Heart left ventricle (tissue), 16 donors: Measurements from ENCODE around the gene ACBD3. TPM values are rescaled to one million over a fixed set of nuclear protein-coding genes. Genes with fewer than 3 reads are reported as not detected.

Experiments
- ATAC-seq, 4 donors: fragments of 200-7000 bp; cut with Tn5 transposase; one replicate each; pipeline ENCODE4 v1.9.1; 2020 to 2022; ENCODE audit warnings: moderate library complexity in 4 of 4, mild to moderate bottlenecking in 3 of 4, moderate number of reproducible peaks in 1 of 4
- DNase-seq, 5 donors: peaks; one replicate each; pipeline ENCODE4 v3.0.0-alpha.2; 2020
- H3K27ac ChIP-seq, 12 donors: fragments of 200-600 bp; sonication (generic) in 4 of 12; one replicate each; pipeline versions ENCODE4 v1.5.0 to v1.8.0; 2016 to 2022; ENCODE audit warnings: mild to moderate bottlenecking in 2 of 12
- H3K27me3 ChIP-seq, 9 donors: fragments of 200-600 bp; sonication (generic) in 2 of 9; one replicate each; pipeline versions ENCODE4 v1.5.1 to v1.8.0; 2016 to 2022; ENCODE audit warnings: mild to moderate bottlenecking in 3 of 9
- H3K36me3 ChIP-seq, 9 donors: fragments of 200-600 bp; sonication (generic) in 2 of 9; one replicate each; pipeline versions ENCODE4 v1.5.0 to v1.8.0; 2018 to 2022; ENCODE audit warnings: mild to moderate bottlenecking in 2 of 9
- H3K4me1 ChIP-seq, 12 donors: fragments of 200-600 bp; sonication (generic) in 4 of 12; one replicate each; pipeline versions ENCODE4 v1.5.0 to v1.8.0; 2016 to 2022; ENCODE audit warnings: mild to moderate bottlenecking in 3 of 12
- H3K4me3 ChIP-seq, 12 donors: fragments of 200-600 bp; sonication (generic) in 4 of 12; one replicate each; pipeline versions ENCODE4 v1.5.0 to v1.8.0; 2017 to 2022; ENCODE audit warnings: mild to moderate bottlenecking in 9 of 12, moderate library complexity in 4 of 12
- H3K9me3 ChIP-seq, 12 donors: fragments of 200-600 bp; sonication (generic) in 4 of 12; one replicate each; pipeline versions ENCODE4 v1.5.0 to v1.8.0; 2016 to 2022; ENCODE audit warnings: mild to moderate bottlenecking in 1 of 12
- POLR2A ChIP-seq, 2 donors: fragments of 450-650 bp; IDR thresholded peaks; one replicate each; pipeline ENCODE4 v1.6.1; 2017; ENCODE audit warnings: antibody characterized with exemption in 2 of 2, mild to moderate bottlenecking in 2 of 2, moderate library complexity in 2 of 2
- WGBS, 4 donors: extraction: QIAGEN DNeasy Blood & Tissue Kit in 2 of 4; methylation state at CpG; one replicate each; pipeline versions ENCODE4 v1.1.5 to v1.1.7; 2013 to 2018; 5-methylcytosine and 5-hydroxymethylcytosine counted together
- intact Hi-C, 10 donors: fragments of 100-400 bp; cut with DNase I; formaldehyde crosslinking; loops; one replicate each; pipeline versions ENCODE4 v1.11.1 to v1.14.2; 2022
- polyA plus RNA-seq, 2 donors: library from polyadenylated mRNA; stranded (reverse); fragments of 200-250 nt; gene quantifications; one replicate each; pipeline ENCODE4 v1.2.3, GENCODE V29; 2013
- total RNA-seq, 9 donors: library from RNA; depleted of rRNA in 2 of 9; stranded (reverse); fragments of >200 nt in 2 of 9; fragmentation: NEBNext Ultra II Directional in 3 of 9; extraction: Animal tissue kit (Norgen Biotek cat#: 25700) in 3 of 9; gene quantifications; one replicate each; pipeline versions ENCODE4 v1.1.0 to v1.2.4, GENCODE V29; 2016 to 2023
- TF ChIP-seq, protein P1 (sequence below), 12 donors: fragments of 200-600 bp; sonication (generic) in 4 of 12; IDR thresholded peaks; one replicate each; pipeline versions ENCODE4 v1.5.0 to v1.8.0; 2018 to 2022; ENCODE audit warnings: antibody characterized with exemption in 12 of 12, mild to moderate bottlenecking in 5 of 12
- donor health status: ischemic (EF 13 %, LVEDD 7.1; RV severe dilation, severe dysfunction).
- donor health status: healthy with polysubstance abuse.
- donor health status: DM: no; HTN: yes; CAD: no.
- donor health status: DM: no; HTN: no; CAD: no.
- donor health status: ischemic (EF 25% LVEDD 6.9; RV normal size, moderate dysfunction).
- donor health status: ischemic (EF 25% LVEDD 5.7; RV mildly dilated, moderate dysfunction).
- donor health status: healthy.
- donor health status: DM: yes; HTN: yes; CAD: no.
- donor health status: ischemic (EF 35%, LVEDD 5.7; RV mildly dilated, moderate dysfunction).
- donor health status: nonischemic (EF 11% LVEDD 7.7; RV severe dilation, severe dysfunction).
- donor health status: DM: yes; HTN: yes; CAD: no.
- donor health status: PGD.
- donor health status: ischemic (EF 29% LVEDD 5.4; RV normal size, mild dysfunction).
- donor health status: nonischemic (EF 23%, LVEDD 6.1; RV moderate dilation, normal function).

Gene ACBD3
- total and polyA plus RNA-seq, 11 donors, result 9.3 to 39.1 (median 28.0) TPM

DNA sequence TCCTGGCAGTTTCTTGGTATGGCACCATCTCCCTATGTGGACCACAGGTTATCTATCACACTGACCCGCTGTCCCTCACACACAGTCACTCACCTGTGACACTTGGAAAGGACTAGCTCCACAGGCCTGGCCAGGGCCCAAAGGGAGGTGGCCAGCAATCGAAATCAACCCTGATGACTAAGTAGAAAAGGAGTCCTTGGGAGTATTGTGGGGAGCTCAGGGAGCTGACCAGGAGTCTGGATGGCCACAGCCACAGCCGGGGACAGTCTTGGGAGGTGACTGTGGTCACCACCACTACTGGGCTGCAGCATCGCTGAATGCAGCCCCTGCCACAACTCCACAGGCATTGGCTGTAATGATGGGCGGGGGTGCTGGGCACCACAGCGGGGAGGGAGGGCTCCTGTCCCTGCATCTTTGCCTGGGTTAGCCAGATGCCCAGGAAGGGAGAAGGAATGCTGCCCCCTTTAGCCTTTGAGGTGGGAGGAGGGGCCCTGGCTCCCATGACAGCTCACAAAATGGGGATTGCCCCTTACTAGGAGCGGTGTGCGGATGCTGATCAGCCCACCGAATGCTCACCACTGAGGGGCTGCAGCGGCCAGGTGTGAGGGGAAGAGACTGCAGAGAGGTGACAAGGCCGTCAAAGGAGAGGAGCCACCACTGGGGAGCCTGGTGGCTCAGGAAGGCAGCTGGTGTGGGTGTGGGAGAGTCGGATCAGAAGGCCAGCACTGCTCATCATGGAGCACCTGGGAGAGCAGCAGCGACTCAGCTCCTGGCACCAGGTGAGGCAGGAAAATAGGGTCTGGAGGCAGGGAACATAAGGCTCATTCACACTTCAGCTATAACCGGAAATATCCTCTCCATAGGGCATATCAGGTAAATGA, 62.7 kb downstream of the ACBD3 start:
- H3K4me3 ChIP-seq, result no peak overlapping the region
- ATAC-seq (no peak), DNase-seq (no peak)
- TF ChIP-seq, protein P1, sequence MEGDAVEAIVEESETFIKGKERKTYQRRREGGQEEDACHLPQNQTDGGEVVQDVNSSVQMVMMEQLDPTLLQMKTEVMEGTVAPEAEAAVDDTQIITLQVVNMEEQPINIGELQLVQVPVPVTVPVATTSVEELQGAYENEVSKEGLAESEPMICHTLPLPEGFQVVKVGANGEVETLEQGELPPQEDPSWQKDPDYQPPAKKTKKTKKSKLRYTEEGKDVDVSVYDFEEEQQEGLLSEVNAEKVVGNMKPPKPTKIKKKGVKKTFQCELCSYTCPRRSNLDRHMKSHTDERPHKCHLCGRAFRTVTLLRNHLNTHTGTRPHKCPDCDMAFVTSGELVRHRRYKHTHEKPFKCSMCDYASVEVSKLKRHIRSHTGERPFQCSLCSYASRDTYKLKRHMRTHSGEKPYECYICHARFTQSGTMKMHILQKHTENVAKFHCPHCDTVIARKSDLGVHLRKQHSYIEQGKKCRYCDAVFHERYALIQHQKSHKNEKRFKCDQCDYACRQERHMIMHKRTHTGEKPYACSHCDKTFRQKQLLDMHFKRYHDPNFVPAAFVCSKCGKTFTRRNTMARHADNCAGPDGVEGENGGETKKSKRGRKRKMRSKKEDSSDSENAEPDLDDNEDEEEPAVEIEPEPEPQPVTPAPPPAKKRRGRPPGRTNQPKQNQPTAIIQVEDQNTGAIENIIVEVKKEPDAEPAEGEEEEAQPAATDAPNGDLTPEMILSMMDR (IDR thresholded peaks at IDR 0.05), result no peak
- no peak for TF ChIP-seq POLR2A (IDR thresholded peaks at IDR 0.05)
- H3K36me3 ChIP-seq, result no peaks in the 10 kb centered on the region
- intact Hi-C loops, result loop anchor here (2.0 to 10.0 kb wide), 7 partner anchors 42 to 281 kb away; partner anchors contain the start of genes SDE2 (in 2 of the 10) and PARP1 (in 1 of the 10)
- no peak overlapping the region for H3K27ac ChIP-seq
- no peaks in the 10 kb centered on the region for H3K9me3 ChIP-seq
- WGBS, 4 donors, result 92 to 96% (median 93%) methylated on average over 11 to 14 of the region's 14 CpGs
- peaks cover 0 to 26% (median 8%) of the 10 kb centered on the region in 12 donors for H3K4me1 ChIP-seq
- H3K27me3 ChIP-seq, result no peaks in the 10 kb centered on the region

DNA sequence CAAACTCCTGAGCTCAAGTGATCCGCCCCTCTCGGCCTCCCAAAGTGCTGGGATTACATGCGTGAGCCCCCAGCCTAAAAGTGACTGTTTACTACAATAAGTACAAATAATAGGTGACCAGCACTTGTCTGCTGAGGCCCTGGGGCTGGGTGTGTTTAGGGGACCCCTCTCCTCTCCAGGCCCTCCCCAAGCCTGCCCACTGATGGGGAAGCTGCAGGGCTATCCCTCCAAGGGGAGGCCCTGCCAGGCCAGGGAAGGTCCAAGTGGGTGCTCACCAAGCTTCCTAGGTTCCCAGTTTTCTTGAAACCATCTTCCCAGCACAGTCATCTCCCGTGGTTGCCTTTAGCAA, 63.4 kb downstream of the ACBD3 start:
- Histone ChIP-seq H3K4me1 (peaks cover 0 to 24% (median 8%) of the 10 kb centered on the region in 12 donors), H3K9me3 (no peaks in the 10 kb centered on the region), H3K27ac (no peak overlapping the region), H3K27me3 (no peaks in the 10 kb centered on the region), H3K4me3 (no peak overlapping the region), H3K36me3 (no peaks in the 10 kb centered on the region)
- ATAC-seq (no peak), DNase-seq (no peak)
- intact Hi-C loops, result loop anchor here in 7 of 10 donors (2.0 to 10.0 kb wide), 6 partner anchors 41 to 282 kb away; partner anchors contain the start of genes SDE2 (in 2 of the 7) and PARP1 (in 1 of the 7)
- TF ChIP-seq, protein P1 (IDR thresholded peaks at IDR 0.05), result no peak
- 92 to 99% (median 97%) methylated on average over 4 of the region's 4 CpGs for WGBS, 4 donors

DNA sequence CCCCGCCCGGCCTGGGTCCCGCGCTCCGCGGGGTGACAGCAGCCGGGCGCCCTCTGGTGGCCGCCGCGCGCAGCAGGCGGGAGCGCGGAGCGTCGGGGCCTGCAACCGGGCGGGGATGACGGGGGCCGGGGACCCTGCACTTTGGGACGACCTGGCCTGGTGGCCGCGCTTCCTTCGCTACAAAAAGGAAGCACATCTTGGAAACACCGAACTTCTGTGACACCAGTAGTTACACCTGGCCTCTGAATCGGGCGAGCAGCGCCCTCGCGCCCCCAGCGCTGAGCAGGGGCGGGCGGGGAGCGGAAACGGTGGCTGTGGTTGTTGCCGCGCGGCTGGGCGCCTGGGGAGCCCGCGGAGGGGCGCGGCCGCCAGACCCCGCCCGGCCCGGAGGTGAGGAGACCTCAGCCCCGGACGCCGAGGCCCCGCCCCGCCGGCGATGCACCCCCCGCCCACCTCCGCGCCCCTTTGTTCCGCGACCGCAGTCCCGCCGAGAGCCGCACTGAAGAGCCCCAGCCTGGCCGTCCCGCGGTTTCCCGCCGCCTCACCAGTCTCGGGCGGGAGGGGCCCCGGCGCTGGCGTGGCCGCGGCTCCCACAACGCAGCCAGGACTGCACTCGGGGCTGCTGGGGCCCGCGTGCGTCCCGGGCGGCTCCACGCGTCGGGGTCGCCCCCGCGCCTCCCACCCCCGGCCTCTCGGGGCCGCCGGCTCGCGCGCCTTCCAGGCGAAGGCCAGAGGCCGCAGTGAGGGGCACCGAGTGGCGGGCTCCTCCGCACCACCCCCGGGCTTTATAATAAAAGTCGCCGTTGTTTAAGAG, 64.7 kb downstream of the ACBD3 start:
- H3K27ac ChIP-seq, result peak overlapping the region; percentile 25 to 87 (median 74)
- peak; percentile 37 to 88 (median 75) for ATAC-seq
- intact Hi-C loops, result loop anchor here (1.0 to 10.0 kb wide), 12 partner anchors 39 to 283 kb away; partner anchors contain the start of genes SDE2 (in 3 of the 10), H3-3A (in 2 of the 10) and PARP1 (in 1 of the 10)

More for the DNA sequence above, 64.7 kb downstream of the ACBD3 start:
- peak; percentile 65 to 85 (median 70) for DNase-seq
- no peaks in the 10 kb centered on the region for H3K9me3 ChIP-seq
- TF ChIP-seq, protein P1 (IDR thresholded peaks at IDR 0.05), result peak; percentile 61 to 97 (median 82)
- no peak for TF ChIP-seq POLR2A (IDR thresholded peaks at IDR 0.05)
- H3K4me1 ChIP-seq, result peaks cover 0 to 17% (median 8%) of the 10 kb centered on the region in 12 donors
- peak overlapping the region; percentile 57 to 83 (median 69) for H3K4me3 ChIP-seq
- H3K27me3 ChIP-seq, result no peaks in the 10 kb centered on the region
- H3K36me3 ChIP-seq, result no peaks in the 10 kb centered on the region
- 0 to 1% (median 0%) methylated on average over 8 to 104 of the region's 104 CpGs for WGBS, 4 donors
